ENCODE results near the gene PHB1. TPM values are rescaled to one million over a fixed set of nuclear protein-coding genes. Genes with fewer than 3 reads are reported as not detected.

Gene PHB1
- total and polyA plus RNA-seq, 2 of the 8 experiments (the other 6 are each of a cell fraction or from before 2014, with no cell fraction given): 386 to 597 TPM

- no peak for TF ChIP-seq NANOG (IDR thresholded peaks at IDR 0.05; ENCODE audit: insufficient read depth, low read depth, low read length, poor library complexity, severe bottlenecking)
- no peak for TF ChIP-seq CBX8 (IDR thresholded peaks at IDR 0.05; ENCODE audit: borderline replicate concordance, low read depth, low read length)
- no peak for TF ChIP-seq HDAC2 (IDR thresholded peaks at IDR 0.05; ENCODE audit: borderline replicate concordance in 1 of 2, low read depth in 2 of 2, low read length in 2 of 2)
- TF ChIP-seq RXRA (IDR thresholded peaks at IDR 0.05; ENCODE audit: insufficient read depth, low read depth, low read length): no peak
- TF ChIP-seq CTBP2 (IDR thresholded peaks at IDR 0.05; ENCODE audit: borderline replicate concordance, insufficient read depth, insufficient read length, low read length): no peak
- no peak for TF ChIP-seq GABPA (IDR thresholded peaks at IDR 0.05; ENCODE audit: borderline replicate concordance, insufficient read depth, low read length)
- no peak for TF ChIP-seq SP4 (IDR thresholded peaks at IDR 0.05; ENCODE audit: low read length)
- TF ChIP-seq TBP (IDR thresholded peaks at IDR 0.05; ENCODE audit: low read depth, low read length): no peak
Observed at GRCh38 chr17:49369089-49369488, 45.6 kb downstream of the PHB1 start (continued).
